A549 (cell line): ENCODE data around the gene ALDH1A1. TPM values are rescaled to one million over a fixed set of nuclear protein-coding genes. Genes with fewer than 3 reads are reported as not detected.
A peak's percentile ranks its signal among the peaks of the same experiment; 100 is the strongest.

ENCODE experiments used
- ATAC-seq, 2 experiments: fragments of 200-7000 bp in 1 of 2; fragments of >200 bp in 1 of 2; cut with Nextera tagmentation in 1 of 2; cut with Tn5 transposase in 1 of 2; 3 replicates each; pipeline versions ENCODE4 v1.8.0 to v1.9.1; 2018 to 2020; ENCODE audit warnings: mild to moderate bottlenecking in 1 of 2, moderate library complexity in 1 of 2
- CTCF ChIA-PET: fragments of 300-600 bp; sonication (Branson Sonifier 250); formaldehyde crosslinking; extraction: SDS; loops from one replicate; lab custom pipeline; 2021; ENCODE audit warnings: antibody characterized with exemption, inconsistent platforms; lab: Yijun Ruan, JAX
- POLR2A ChIA-PET: fragments of 350-600 bp; formaldehyde crosslinking; extraction: SDS; loops from one replicate; lab custom pipeline; 2021; ENCODE audit warnings: antibody characterized with exemption, inconsistent platforms; lab: Yijun Ruan, JAX
- DNase-seq, 2 experiments: peaks; one replicate each; pipeline versions ENCODE4 v3.0.0 to v3.0.0-alpha.2; 2011 to 2016; ENCODE audit warnings: low read depth in 1 of 2, low spot score in 1 of 2
- FAIRE-seq: peaks from 2 replicates; lab custom pipeline; 2011; peaks lifted over from hg19 to GRCh38; lab: Jason Lieb, UNC
- H3K27ac ChIP-seq, 2 experiments: fragments of >200 bp; sonication (Bioruptor Twin); formaldehyde crosslinking; 3 replicates each; pipeline ENCODE4 v1.5.1; 2016 to 2017
- H3K4me1 ChIP-seq: fragments of >200 bp; sonication (Bioruptor Twin); formaldehyde crosslinking; 3 replicates; pipeline ENCODE4 v1.6.1; 2016
- H3K4me2 ChIP-seq: fragments of >200 bp; sonication (Bioruptor Twin); formaldehyde crosslinking; 3 replicates; pipeline ENCODE4 v1.6.1; 2016
- H3K4me3 ChIP-seq: fragments of >200 bp; sonication (Bioruptor Twin); formaldehyde crosslinking; 3 replicates; pipeline ENCODE4 v1.5.1; 2016
- H3K9me3 ChIP-seq: fragments of >200 bp; sonication (Bioruptor Twin); formaldehyde crosslinking; 3 replicates; pipeline ENCODE4 v1.6.1; 2016
- ATOH8 ChIP-seq: fragments of 250-450 bp; sonication (Bioruptor Pico); IDR thresholded peaks from 2 replicates; pipeline ENCODE4 v1.5.0; 2020; ENCODE audit warnings: low read depth, mild to moderate bottlenecking, moderate library complexity
- CTCF ChIP-seq: fragments of >200 bp; sonication (Bioruptor Twin); formaldehyde crosslinking; IDR thresholded peaks from 3 replicates; pipeline ENCODE4 v1.5.1; 2016
- E2F6 ChIP-seq: IDR thresholded peaks from 2 replicates; pipeline ENCODE4 v1.6.1; 2012; ENCODE audit warnings: low read depth, borderline replicate concordance
- ELK1 ChIP-seq: fragments of 150-350 bp; IDR thresholded peaks from 2 replicates; pipeline ENCODE4 v1.6.1; 2014; ENCODE audit warnings: low read depth, mild to moderate bottlenecking, low read length
- EP300 ChIP-seq, 2 experiments: fragments of >200 bp; sonication (Bioruptor Twin); formaldehyde crosslinking; IDR thresholded peaks; 2 replicates in 1 of 2; 3 replicates in 1 of 2; pipeline ENCODE4 v1.6.1; 2016 to 2017
- FOSB ChIP-seq: fragments of 250-450 bp; sonication (Bioruptor Pico); IDR thresholded peaks from 2 replicates; pipeline ENCODE4 v1.5.0; 2020; ENCODE audit warnings: mild to moderate bottlenecking, moderate library complexity
- FOSL2 ChIP-seq, 2 experiments: fragments of 450-650 bp in 1 of 2; fragments of >200 bp in 1 of 2; sonication (Bioruptor Twin) in 1 of 2; formaldehyde crosslinking; IDR thresholded peaks; 2 replicates each; pipeline versions ENCODE4 v1.5.0 to v1.6.1; 2016 to 2020; ENCODE audit warnings: mild to moderate bottlenecking in 1 of 2, moderate library complexity in 1 of 2
- HOXA7 ChIP-seq: fragments of 250-450 bp; sonication (Bioruptor Pico); IDR thresholded peaks from 2 replicates; pipeline ENCODE4 v1.5.0; 2020; ENCODE audit warnings: mild to moderate bottlenecking, moderate library complexity
- HOXB13 ChIP-seq: fragments of 250-450 bp; sonication (Bioruptor Pico); IDR thresholded peaks from 2 replicates; pipeline ENCODE4 v1.5.0; 2020; ENCODE audit warnings: low read depth, mild to moderate bottlenecking, moderate library complexity
- HOXB5 ChIP-seq: fragments of 250-450 bp; sonication (Bioruptor Pico); IDR thresholded peaks from 2 replicates; pipeline ENCODE4 v1.5.0; 2020; ENCODE audit warnings: mild to moderate bottlenecking, moderate library complexity
- JUNB ChIP-seq: fragments of >200 bp; sonication (Bioruptor Twin); formaldehyde crosslinking; IDR thresholded peaks from 2 replicates; pipeline ENCODE4 v1.6.1; 2016
- MAFK ChIP-seq: fragments of 450-650 bp; IDR thresholded peaks from 2 replicates; pipeline ENCODE4 v1.6.1; 2014; ENCODE audit not compliant: partially characterized antibody
- MAX ChIP-seq: IDR thresholded peaks from 2 replicates; pipeline ENCODE4 v1.6.1; 2012
- MAZ ChIP-seq: fragments of 150-350 bp; IDR thresholded peaks from 2 replicates; pipeline ENCODE4 v1.6.1; 2014; ENCODE audit warnings: antibody characterized with exemption, low read depth, low read length, borderline replicate concordance
- NFE2L2 ChIP-seq: fragments of 150-350 bp; conservative IDR thresholded peaks from 2 replicates; pipeline ENCODE4 v1.6.1; 2014; ENCODE audit warnings: low read length
- NR3C1 ChIP-seq: fragments of >200 bp; sonication (Bioruptor Twin); formaldehyde crosslinking; IDR thresholded peaks from 3 replicates; pipeline ENCODE4 v1.6.1; 2017
- PBX3 ChIP-seq: IDR thresholded peaks from 2 replicates; pipeline ENCODE4 v1.6.1; 2012
- POLR2AphosphoS2 ChIP-seq: conservative IDR thresholded peaks from 2 replicates; pipeline ENCODE4 v1.6.1; 2012; ENCODE audit warnings: low read length, improper control_type of control experiment, inconsistent platforms
- RCOR1 ChIP-seq: fragments of 150-350 bp; IDR thresholded peaks from 2 replicates; pipeline ENCODE4 v1.6.1; 2014; ENCODE audit warnings: antibody characterized with exemption, low read length, low read depth
- RFX5 ChIP-seq: fragments of 450-650 bp; IDR thresholded peaks from 2 replicates; pipeline ENCODE4 v1.7.1; 2014; ENCODE audit warnings: antibody characterized with exemption, mild to moderate bottlenecking, moderate library complexity
- TFCP2L1 ChIP-seq: fragments of 250-450 bp; sonication (Bioruptor Pico); IDR thresholded peaks from 2 replicates; pipeline ENCODE4 v1.5.0; 2021; ENCODE audit warnings: mild to moderate bottlenecking
- TP53 ChIP-seq: fragments of 250-450 bp; sonication (Bioruptor Pico); IDR thresholded peaks from 2 replicates; pipeline ENCODE4 v1.5.0; 2021; ENCODE audit warnings: mild to moderate bottlenecking, moderate library complexity
- ZFP36 ChIP-seq: fragments of 450-650 bp; IDR thresholded peaks from 2 replicates; pipeline ENCODE4 v1.6.1; 2014; ENCODE audit warnings: borderline replicate concordance; ENCODE audit not compliant: partially characterized antibody
- ZNF302 ChIP-seq: fragments of 250-450 bp; sonication (Bioruptor Pico); IDR thresholded peaks from 2 replicates; pipeline ENCODE4 v1.9.0; 2021; ENCODE audit warnings: inconsistent platforms, mild to moderate bottlenecking, moderate library complexity
- WGBS: methylation state at CpG from one replicate; pipeline ENCODE4 v1.1.6; 2017; ENCODE audit errors: missing lambda C conversion rate; 5-methylcytosine and 5-hydroxymethylcytosine counted together
- polyA plus RNA-seq, 4 experiments: library from polyadenylated mRNA; depleted of rRNA in 3 of 4; stranded (reverse); fragments of >200 nt; fragmentation: RNase III in 1 of 4; extraction: RNeasy Plus Mini Kit Qiagen cat#74134 plus additional on column Dnase treatment in 1 of 4; gene quantifications; 2 replicates in 3 of 4; 3 replicates in 1 of 4; pipeline ENCODE4 v1.2.3, GENCODE V29; 2011 to 2017
- TF ChIP-seq, protein P1 (sequence below): fragments of 450-650 bp; IDR thresholded peaks from 2 replicates; pipeline ENCODE4 v1.6.1; 2014; ENCODE audit warnings: antibody characterized with exemption

ALDH1A1 gene
- polyA plus RNA-seq, 2 of the 4 experiments (the other 2 are of a cell fraction) = 8,617 to 9,987 TPM

- ChIA-PET POLR2A (no interaction called here), CTCF (no interaction called here)
- 68% methylated on average over 1 of the region's 1 CpG for WGBS
- no peaks in the 10 kb centered on the region for H3K9me3 ChIP-seq
- FAIRE-seq (no peak), ATAC-seq (no peak), DNase-seq (no peak)
- H3K4me2 ChIP-seq = no peak overlapping the region
- H3K4me1 ChIP-seq = peaks cover 43% of the 10 kb centered on the region
- H3K27ac ChIP-seq = peak overlapping the region in 1 of 2 experiments; percentile 9; a peak in 1 of 6 replicates
- TF ChIP-seq ATOH8 (CRISPR knock-in tag) (peak; percentile 31; the same call in 1 of the 2 replicates), E2F6 (no peak), HOXA7 (CRISPR knock-in tag) (peak; percentile 81), HOXB13 (CRISPR knock-in tag) (no peak), TFCP2L1 (CRISPR knock-in tag) (peak; percentile 62; the same call in 1 of the 2 replicates), MAZ (no peak), FOSL2 (IDR thresholded peaks at IDR 0.05) (no peak), FOSL2 (CRISPR knock-in tag; IDR thresholded peaks at IDR 0.05) (no peak), ZNF302 (CRISPR knock-in tag) (no peak), MAX (no peak), NFE2L2 (no peak), HOXB5 (CRISPR knock-in tag) (no peak), MAFK (no peak), POLR2AphosphoS2 (peak; percentile 97), CTCF (no peak), TP53 (CRISPR knock-in tag) (peak; percentile 82), RFX5 (no peak), RCOR1 (no peak), NR3C1 (no peak), JUNB (no peak), PBX3 (no peak), FOSB (CRISPR knock-in tag) (peak; percentile 85), EP300 (IDR thresholded peaks at IDR 0.05) (no peak), ZFP36 (no peak), ELK1 (no peak)
- TF ChIP-seq, protein P1, sequence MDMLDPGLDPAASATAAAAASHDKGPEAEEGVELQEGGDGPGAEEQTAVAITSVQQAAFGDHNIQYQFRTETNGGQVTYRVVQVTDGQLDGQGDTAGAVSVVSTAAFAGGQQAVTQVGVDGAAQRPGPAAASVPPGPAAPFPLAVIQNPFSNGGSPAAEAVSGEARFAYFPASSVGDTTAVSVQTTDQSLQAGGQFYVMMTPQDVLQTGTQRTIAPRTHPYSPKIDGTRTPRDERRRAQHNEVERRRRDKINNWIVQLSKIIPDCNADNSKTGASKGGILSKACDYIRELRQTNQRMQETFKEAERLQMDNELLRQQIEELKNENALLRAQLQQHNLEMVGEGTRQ = no peak
- no peak overlapping the region for H3K4me3 ChIP-seq
Observed at GRCh38 chr9:72893437-72893836, 59.4 kb downstream of the ALDH1A1 start.
